A172 (cell line): Measurements from ENCODE around the gene CCDC33. TPM values are rescaled to one million over a fixed set of nuclear protein-coding genes. Genes with fewer than 3 reads are reported as not detected.

ENCODE experiments used
- DNase-seq: peaks from one replicate; pipeline ENCODE4 v3.0.0-alpha.2; 2015; ENCODE audit warnings: low spot score
- total RNA-seq: library from RNA; depleted of rRNA; stranded (reverse); fragments of >200 nt; shearing (Covaris generic); gene quantifications from 2 replicates; pipeline ENCODE4 v1.2.3, GENCODE V29; 2014; rRNA removed

The CCDC33 gene
- total RNA-seq = 0.24 TPM in 1 of 2 replicates, not detected in the other

- no peak for DNase-seq
Measured at GRCh38 chr15:74235962-74236361, at the start of gene CCDC33. Gene CCDC33, plus strand, starts transcription at chr15:74236326. Its CDS starts 394 bp downstream, at chr15:74236720.

GRCh38 chr15:74188216-74188615, 47.9 kb upstream of the CCDC33 start:
- no peak for DNase-seq

- DNase-seq = no peak
Measured at GRCh38 chr15:74191798-74192197, 44.3 kb upstream of the CCDC33 start.

- no peak for DNase-seq
Measured at GRCh38 chr15:74192751-74193150, 43.4 kb upstream of the CCDC33 start.

GRCh38 chr15:74193299-74193718, 42.8 kb upstream of the CCDC33 start:
- peak; percentile 98 for DNase-seq

DNA sequence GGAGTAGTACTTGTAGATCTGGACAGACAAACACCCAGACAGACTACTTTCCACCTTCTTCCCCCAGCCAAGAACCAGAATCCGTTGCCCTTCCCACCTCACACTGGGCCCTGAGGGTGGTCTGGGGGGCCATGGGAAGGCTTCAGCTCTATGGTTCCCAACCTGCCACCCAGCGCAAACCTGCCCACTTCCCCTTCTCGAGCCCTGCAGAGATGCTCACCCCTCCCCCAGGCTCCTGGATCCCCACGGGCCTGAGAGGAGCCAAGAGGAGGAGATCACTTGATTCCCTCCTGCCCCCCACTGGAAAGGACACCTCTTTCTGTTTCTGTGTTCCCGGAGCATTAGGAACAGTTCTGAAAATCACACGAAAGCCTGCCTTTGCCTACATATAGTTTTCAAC, 42.2 kb upstream of the CCDC33 start:
- no peak for DNase-seq

GRCh38 chr15:74194572-74195559, 41.3 kb upstream of the CCDC33 start:
- no peak for DNase-seq

DNA sequence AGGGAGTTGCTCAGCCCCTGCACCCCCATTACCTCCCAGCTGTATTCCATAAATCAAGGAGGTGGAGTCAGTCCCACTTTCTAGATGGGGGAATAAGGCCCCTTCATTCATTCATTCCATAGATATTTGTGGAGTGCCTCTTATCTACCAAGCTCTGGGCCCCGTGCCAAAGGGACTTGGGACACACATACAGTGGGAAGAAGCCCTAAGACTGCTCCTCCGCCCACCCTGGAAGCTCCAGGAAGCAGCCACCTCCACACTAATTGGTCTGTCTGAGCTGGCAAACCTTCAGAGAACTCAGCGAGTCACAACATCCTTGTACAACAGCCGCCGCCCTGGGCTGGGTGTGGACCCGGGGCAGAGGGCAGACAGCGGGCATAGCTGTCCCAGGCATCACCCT, 40.0 kb upstream of the CCDC33 start:
- peak; percentile 100 for DNase-seq

- no peak for DNase-seq
Measured at GRCh38 chr15:74197176-74197965, 38.8 kb upstream of the CCDC33 start.

DNA sequence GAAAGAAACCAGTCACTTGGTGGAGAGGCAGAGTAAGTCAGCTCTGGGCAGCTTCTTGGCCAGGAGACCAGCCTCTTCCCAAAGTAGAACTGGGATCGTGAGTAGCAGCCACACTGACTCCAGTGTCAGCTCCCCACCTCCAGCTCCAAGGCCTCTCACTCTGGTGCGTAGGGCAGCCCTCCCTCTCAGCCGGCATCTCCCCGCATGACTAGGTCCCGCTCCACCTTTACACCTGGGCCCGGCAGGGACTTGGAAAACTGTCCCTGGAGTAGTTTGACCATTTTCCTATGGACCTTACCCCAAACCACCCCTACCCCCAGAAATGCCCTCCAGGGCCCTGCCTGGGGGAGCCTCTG, 36.9 kb upstream of the CCDC33 start:
- DNase-seq = no peak

DNA sequence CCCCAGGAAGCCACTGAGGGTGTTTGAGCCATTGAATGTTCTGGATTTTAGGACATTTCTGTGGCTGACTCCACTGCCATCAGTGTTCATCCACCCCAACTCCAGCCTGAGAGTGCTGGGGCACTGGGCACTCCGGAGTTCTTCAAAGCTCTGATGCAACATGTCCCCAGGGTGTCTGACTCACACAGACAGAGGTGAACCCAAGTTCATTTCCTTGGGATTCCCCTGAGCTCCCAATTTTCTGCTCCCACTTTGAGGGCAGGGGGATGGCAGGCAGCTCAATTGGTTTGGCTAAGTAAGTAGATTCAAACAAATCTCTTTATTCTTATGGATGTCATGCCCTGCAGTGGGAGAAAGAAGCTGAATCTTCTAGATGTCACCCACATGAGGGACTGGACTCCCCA, 35.7 kb upstream of the CCDC33 start:
- peak; percentile 92 for DNase-seq

- peak; percentile 72 for DNase-seq
Measured at GRCh38 chr15:74200871-74201419, 35.2 kb upstream of the CCDC33 start.

DNA sequence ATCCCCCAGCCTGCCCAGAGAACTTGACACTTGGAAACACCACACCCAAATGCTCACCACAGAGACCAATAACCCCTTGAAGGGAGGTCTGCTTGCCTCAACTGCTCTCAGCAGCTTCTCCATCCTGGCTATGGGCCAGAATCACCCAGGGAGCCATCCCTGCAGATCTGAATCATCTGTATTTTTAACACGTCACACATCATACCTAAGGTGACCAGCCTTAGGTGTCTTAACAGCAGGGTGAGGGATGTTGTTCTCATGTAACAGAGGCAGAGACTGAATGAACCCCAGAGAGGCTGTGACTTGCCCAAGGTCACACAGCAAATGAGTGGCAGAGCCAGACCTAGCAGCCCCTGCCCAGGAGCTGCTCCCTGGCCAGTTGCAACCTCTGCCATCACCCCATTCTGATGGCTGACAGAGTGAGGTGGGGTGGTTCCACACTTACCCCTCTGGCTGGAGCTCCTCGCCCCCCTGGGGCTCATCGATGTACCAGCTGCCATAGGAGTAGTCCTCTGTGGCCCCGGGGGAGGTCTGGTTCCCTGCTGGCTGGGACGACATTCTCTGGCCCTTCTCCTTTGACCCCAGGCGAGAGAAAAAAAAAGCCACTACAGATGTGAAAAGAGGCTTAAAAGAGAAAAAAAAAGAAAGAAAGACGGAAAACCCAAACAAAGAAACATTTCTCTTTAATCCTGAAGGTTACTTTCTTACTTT, 34.3 kb upstream of the CCDC33 start:
- no peak for DNase-seq

DNA sequence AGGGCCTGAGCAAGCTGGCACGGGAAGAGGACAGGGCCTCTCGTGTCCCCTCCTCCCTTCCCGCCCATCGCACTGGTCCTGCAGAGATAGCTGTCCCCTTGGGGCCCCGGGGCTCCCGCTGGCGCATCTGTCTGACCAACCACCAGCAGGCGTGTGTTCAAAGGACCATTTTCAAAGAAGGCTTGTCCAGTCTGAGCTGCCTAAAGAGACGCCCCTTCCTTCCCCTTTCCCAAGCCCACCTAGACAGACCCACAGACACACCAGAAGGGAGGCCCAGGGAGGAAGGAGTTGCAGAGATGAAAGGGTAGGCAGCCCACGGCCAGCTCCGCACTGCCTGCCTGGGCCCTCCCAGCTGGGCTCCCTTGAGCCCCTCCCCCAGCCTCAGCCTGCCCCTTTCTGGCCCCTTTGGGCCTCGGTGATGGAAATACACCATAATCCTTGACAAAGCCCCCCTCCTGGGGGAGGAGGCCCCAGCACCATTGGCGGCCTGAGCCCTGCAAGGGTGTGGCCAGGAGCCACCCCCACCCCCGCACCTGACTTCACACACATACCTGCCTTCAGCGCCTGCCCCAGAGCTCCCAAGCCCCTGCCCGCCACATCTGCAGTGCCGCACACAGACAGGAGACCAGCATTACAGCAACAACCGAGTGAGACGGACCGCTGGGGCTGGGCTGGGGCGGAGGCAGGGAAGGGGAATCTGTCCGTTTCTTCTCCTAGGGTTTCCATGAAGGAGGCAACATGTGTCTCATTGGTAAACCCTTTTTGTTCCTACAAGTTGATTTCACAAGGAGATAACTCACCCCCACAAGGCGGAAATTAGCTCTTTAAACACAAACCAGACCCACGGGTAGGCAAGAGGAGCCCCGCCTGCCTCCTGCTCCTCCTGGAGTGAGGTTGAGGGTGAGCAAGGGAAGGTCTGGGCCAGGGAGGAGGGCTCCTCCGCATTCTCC, 33.4 kb upstream of the CCDC33 start, which contains the start of gene STRA6:
Gene STRA6 (minus strand): TSS at position 336 of the 950 bp plus-strand sequence. CDS start 520 bp downstream, outside the sequence.
- DNase-seq = peak; percentile 54

DNA sequence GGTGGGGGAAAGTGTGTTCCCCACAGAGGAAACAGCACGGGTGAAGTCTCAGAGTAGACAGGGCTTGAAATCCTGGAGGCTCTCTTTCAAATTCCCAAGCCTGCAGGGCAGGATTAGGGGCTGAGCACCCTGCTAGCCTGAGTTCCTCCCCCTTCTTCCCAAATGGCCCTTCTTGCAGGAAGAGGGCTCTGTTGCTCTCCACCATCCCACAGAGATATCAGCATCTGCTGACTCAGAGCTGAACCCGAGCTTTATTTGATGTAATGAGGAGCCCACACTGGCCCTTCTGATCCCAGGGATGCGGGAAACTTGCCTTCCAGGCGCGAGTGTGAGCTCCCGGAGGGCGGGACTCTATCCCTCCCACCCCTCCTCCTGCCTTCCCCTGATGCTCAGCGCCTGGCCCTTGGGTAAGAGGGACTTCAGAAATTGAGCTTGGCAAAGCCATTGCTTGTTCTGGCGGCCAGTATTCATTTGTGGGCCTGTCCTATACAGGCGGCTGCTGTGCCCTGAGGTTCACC, 32.2 kb upstream of the CCDC33 start:
- peak; percentile 80 for DNase-seq

GRCh38 chr15:74205582-74205947, 30.6 kb upstream of the CCDC33 start:
- no peak for DNase-seq

- no peak for DNase-seq
Measured at GRCh38 chr15:74206801-74207281, 29.3 kb upstream of the CCDC33 start.

DNA sequence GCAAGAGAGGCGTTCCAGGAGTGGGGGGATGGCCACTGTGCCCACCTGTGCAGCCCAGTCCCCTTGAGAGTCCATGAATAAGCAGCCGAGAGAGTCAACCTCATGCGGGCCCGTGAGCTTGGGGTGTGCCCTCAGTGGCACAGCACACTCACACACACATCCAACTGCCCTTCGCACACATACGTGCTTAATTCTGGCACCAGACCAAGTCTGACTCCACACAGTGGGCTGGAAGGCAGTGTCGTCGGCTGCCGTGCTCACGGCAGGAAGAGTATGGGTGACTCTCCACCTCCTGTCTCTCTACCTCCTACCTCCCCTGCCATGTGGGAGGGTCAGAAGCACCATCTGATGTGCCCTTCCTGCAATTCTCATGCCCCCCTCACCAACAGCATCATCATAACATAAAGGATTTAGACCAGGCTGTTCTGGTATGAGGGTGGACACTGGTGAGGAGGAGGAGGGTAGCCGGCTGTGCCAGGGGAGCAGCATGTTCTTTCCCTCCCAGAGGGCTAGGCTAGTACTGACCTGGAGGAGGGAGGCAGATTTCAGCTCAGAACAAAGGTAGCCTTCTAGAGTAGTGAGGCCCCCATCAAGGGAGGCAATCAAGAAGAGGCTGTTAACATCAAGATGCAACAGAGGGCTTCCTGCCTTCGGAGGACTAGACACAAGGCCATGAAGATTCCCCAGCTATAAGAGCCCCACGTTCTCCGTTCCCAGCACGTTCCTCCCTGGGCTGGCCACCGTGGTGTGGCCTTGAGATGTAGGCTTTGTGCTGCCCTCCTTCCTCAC, 28.3 kb upstream of the CCDC33 start:
- no peak for DNase-seq

- DNase-seq = no peak
Measured at GRCh38 chr15:74208496-74208895, 27.6 kb upstream of the CCDC33 start.
